GM19043 (cell line): ENCODE data around the gene PLA2G12B.

Experiments
- ATAC-seq: cut with Tn5 transposase; IDR thresholded peaks from one replicate; pipeline ENCODE4 v1.9.1; 2021; ENCODE audit warnings: low read depth; ENCODE audit not compliant: unreplicated experiment

Gene PLA2G12B

GRCh38 chr10:72895236-72895850 lies 59.3 kb downstream of the PLA2G12B start:
- ATAC-seq, result no peak

- ATAC-seq, result no peak
These were observed 61.3 kb downstream of the PLA2G12B start, which contains the start of gene OIT3 for GRCh38 chr10:72893136-72893798. OIT3 (plus strand) TSS chr10:72893739; CDS start chr10:72893799, 60 bp downstream.

- no peak for ATAC-seq
These were observed 64.5 kb downstream of the PLA2G12B start for GRCh38 chr10:72890086-72890485.

- no peak for ATAC-seq
These were observed 65.2 kb downstream of the PLA2G12B start for GRCh38 chr10:72889391-72889831.

- no peak for ATAC-seq
These were observed 66.4 kb downstream of the PLA2G12B start for GRCh38 chr10:72888151-72888638.

- ATAC-seq, result no peak
These were observed 67.6 kb downstream of the PLA2G12B start for GRCh38 chr10:72887043-72887442.

GRCh38 chr10:72886621-72887020 lies 68.0 kb downstream of the PLA2G12B start:
- ATAC-seq, result no peak

GRCh38 chr10:72885953-72886352 lies 68.7 kb downstream of the PLA2G12B start:
- no peak for ATAC-seq
